HL-60/S4 (cell line): Measurements from ENCODE around the gene FAU.

ENCODE experiments used
- in situ Hi-C: fragments of 300-500 bp; cut with MboI; formaldehyde crosslinking; loops from 2 replicates; pipeline ENCODE4 v1.14.3; 2022; ENCODE audit warnings: low sequenced_read_pairs

The FAU gene

DNA sequence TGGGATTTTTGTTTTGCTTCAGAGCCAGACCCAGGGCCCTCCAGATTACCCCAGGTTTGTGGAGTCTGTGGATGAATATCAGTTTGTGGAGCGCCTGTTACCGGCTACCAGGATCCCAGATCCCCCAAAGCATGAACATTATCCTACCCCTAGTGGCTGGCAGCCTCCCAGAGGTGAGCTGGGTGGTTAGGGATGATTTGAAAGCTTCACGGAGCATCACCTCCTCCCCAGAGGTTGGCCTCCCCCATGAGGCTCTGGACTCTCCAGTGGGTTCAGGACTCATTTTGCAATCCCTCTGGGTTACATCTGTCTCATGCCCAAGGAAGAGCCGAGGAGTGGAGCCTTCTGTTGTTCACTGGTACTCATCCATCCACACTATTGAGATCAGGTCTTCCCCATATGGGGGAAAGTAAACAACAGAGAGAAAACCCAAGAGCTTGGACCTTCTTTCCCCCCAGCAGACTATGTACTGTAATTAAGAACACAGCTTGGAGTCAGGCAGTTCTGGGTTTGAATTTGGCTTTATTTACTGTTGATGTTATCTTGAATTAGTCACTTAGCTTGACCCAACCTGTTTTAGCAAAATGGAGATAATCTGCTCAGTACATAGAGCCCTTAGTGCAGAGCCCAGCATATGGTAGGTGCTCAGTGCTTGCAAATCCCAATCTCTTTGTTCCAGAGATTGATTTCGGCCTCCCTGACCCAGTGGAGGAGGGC, 2.7 kb upstream of the FAU start:
- in situ Hi-C loops = no loop called here

DNA sequence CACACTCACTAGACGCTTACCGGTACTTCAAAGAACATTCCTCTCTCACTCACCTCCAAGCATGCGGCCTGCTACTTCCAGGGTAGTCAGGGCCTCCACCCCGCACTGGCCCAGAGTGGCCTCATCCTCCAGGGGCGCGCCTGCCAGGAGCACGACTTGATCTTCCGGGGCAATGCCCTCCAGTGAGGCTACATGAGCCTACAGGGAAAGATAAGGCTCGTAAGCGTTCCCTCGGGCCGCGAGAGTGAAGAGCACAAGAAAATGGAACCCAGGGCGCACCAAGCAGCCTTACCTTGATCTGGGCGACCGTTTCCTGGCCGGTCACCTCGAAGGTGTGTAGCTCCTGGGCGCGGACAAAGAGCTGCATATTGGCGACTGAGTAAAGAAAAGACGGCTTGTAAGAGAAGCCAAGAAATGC, 478 bp downstream of the FAU start:
- in situ Hi-C loops = no loop called here

- in situ Hi-C loops = no loop called here
These were observed 1.1 kb downstream of the FAU start for GRCh38 chr11:65120831-65121230.

DNA sequence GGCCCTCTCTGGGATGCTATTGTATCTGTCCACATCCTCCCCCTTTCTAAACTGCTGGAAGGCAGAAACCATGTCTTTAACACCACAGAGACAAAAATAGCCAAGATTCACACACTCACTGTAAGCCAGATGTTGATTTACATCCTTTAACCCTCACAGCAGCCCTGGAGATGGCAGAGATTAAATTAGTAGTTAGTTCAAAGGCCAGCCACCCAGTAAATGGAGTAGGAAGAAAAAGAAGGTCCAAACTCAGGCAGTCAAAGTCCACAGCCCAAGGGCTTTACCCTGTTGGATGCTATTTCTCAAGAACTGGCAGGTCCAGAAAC, 2.3 kb downstream of the FAU start:
- in situ Hi-C loops = loop anchor here (10.0 kb wide), 1 partner anchor 275 kb away; the partner anchor contains the start of gene CDC42BPG

- in situ Hi-C loops = loop anchor here (10.0 kb wide), 1 partner anchor 274 kb away; the partner anchor contains the start of gene CDC42BPG
These were observed 2.9 kb downstream of the FAU start for GRCh38 chr11:65118891-65119669.

DNA sequence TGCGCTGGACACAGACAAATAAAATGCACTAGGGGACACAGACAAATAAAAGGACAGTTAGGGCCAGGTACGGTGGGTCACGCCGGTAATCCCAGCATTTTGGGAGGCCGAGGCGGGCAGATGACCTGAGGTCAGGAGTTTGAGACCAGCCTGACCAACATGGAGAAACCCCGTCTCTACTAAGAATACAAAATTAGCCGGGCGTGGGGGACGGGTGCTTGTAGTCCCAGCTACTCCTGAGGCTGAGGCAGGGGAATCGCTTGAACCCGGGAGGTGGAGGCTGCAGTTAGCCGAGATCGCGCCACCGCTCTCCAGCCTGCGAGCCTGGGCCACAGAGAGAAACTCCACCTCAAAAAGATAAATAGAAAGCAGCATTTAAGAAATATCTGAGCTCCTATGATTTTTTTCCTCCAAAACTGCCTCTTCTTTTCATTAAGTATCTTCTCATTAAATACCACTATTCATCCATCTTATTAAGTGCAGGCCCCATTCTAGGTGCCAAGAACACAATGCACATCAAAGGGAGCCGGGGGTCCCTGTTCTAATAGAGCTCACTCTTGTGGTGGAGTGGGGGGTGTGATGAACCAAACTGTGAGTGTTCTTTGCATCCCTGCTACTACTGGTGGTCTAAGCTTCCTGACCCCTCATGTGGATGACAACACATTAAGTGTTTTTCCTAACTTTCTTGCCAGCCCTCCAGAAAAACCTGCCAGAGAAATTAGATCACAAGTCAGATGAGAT, 3.7 kb downstream of the FAU start:
- in situ Hi-C loops = loop anchor here (10.0 kb wide), 1 partner anchor 273 kb away; the partner anchor contains the start of gene CDC42BPG

GRCh38 chr11:65117206-65118096, 4.5 kb downstream of the FAU start, which contains the start of gene ZNHIT2:
TSS of gene ZNHIT2 (minus strand) at chr11:65117701. CDS start at chr11:65117653, 48 bp downstream.
- in situ Hi-C loops = loop anchor here (10.0 kb wide), 1 partner anchor 273 kb away; the partner anchor contains the start of gene CDC42BPG

- in situ Hi-C loops = loop anchor here (10.0 kb wide), 1 partner anchor 272 kb away; the partner anchor contains the start of gene CDC42BPG
These were observed 5.3 kb downstream of the FAU start for GRCh38 chr11:65116370-65117205.

DNA sequence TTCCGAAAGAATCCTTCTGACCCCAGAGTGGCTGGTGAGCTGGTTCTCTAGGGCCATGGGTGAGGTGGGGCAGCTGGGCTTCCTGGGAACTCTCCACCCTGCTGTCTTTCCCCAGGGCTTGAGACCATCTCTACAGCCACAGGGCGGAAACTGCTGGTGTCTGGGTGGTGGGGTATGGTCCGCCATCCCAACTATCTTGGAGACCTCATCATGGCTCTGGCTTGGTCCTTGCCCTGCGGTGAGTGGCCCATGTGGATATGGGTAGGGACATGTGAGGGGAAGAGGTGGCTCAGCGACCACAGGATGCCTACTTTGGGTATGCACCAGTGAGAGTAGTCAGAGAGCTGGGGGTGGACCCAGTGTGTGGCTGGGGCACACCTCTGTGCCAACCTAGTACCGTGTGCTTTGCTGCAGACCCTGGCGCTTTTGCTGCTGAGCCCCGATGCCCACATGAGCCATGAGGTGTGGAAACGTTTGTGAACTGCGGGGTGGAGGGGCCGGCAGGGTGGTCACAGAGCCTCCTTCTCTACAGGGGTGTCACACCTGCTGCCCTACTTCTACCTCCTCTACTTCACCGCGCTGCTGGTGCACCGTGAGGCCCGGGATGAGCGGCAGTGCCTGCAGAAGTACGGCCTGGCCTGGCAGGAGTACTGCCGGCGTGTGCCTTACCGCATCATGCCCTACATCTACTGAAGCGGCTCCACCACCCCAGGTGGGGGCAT, 6.4 kb downstream of the FAU start:
- in situ Hi-C loops = loop anchor here (10.0 kb wide), 1 partner anchor 271 kb away; the partner anchor contains the start of gene CDC42BPG

DNA sequence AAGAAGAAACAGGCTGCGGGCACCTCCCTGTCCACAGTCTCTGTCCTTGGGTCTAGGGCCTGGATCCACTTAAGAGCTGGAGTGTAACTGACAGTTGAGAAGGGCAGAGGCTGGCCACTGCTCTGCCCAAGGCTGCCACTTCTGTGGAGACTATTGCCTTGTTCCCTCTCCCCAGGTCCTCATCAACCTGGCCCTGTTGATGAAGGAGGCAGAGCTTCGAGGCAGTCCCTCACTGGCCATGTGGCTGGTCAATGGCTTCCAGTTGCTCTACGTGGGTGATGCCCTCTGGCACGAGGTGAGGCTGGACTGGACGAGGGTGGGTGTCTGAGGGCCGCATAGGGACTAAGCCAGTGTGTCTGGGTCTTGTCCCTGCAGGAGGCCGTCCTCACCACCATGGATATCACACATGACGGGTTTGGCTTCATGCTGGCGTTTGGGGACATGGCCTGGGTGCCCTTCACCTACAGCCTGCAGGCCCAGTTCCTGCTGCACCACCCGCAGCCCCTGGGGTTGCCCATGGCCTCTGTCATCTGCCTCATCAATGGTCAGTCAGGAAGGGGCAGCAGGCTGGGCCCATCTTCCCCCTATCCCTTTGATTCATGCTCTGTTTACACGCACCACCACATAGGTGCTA, 7.3 kb downstream of the FAU start:
- in situ Hi-C loops = loop anchor here (10.0 kb wide), 1 partner anchor 270 kb away; the partner anchor contains the start of gene CDC42BPG

- in situ Hi-C loops = loop anchor here (10.0 kb wide), 1 partner anchor 269 kb away; the partner anchor contains the start of gene CDC42BPG
These were observed 8.1 kb downstream of the FAU start for GRCh38 chr11:65113839-65114238.

GRCh38 chr11:65113361-65113756, 8.6 kb downstream of the FAU start:
- in situ Hi-C loops = loop anchor here (10.0 kb wide), 1 partner anchor 269 kb away; the partner anchor contains the start of gene CDC42BPG

DNA sequence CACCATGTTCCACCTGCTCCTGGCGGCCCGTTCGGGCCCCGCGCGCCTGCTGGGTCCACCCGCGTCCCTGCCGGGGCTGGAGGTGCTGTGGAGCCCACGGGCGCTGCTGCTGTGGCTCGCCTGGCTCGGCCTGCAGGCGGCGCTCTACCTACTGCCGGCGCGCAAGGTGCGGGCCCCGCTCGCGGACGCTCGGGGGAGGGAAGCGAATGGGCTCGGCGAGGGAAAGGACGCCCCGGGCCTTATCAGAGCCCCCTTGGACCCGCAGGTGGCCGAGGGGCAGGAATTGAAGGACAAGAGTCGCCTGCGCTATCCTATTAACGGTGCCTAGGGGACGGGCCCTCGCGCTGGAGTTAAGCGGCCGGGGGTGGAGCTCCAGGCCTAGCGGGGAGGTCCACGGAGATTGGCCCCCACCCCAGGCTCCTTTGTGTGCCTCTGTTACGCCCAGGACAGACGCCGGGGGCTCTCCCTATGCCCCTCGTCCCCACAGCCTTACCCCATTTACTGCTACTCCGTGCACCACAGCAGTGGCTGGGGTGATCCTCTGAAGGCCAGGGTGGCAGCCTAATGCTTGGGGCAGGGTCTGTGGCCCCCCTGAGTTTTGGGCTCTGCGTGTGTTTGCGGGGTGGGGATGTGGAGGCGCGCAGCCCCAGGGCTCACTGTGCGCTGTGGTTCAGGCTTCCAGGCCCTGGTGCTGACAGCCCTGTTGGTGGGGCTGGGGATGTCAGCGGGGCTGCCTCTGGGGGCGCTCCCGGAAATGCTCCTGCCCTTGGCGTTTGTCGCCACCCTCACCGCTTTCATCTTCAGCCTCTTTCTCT, 9.2 kb downstream of the FAU start:
- in situ Hi-C loops = loop anchor here (10.0 kb wide), 1 partner anchor 268 kb away; the partner anchor contains the start of gene CDC42BPG

DNA sequence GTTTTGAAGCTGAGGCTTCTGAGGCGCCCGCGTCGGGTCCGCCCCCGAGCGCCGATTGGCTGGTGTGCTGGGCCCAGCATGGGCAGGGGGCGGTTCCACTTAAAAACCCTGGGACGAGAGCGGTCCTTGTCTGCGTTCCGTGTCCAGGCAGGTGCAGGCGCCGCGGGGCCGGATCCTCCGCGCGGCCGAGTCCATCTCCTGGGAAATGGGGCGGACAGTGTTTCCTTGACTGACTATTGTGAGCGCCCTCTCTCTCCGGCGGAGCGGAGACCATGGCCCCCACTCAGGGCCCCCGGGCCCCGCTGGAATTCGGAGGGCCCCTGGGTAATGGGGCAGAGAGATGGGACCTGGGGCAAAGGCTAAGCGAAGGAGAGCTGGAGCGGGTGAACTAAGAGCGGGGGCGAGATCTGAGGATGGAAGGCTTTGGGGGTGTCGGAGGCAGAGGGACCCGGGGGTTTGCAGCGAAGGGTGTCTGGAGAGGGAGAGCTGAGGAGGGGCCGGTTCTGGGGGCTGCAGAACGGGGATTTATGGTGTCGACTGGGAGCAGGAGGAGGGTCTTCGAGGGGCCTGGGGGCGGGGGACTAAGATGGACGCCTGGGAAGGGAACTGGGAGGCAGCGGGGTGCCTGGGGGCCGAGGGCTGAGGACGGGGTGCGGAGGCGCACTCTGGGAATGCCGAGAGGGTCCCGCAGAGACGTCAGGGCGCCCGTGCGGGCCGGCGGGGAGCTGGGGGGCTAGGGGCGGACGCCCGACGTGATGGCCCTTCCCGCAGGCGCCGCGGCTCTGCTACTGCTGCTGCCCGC, 10.0 kb downstream of the FAU start, which contains the start of gene TM7SF2:
Gene TM7SF2, plus strand, starts transcription at position 129 of the 802 bp plus-strand sequence. Its CDS starts 144 bp downstream, at position 273.
- in situ Hi-C loops = loop anchor here (10.0 kb wide), 1 partner anchor 267 kb away; the partner anchor contains the start of gene CDC42BPG

GRCh38 chr11:65111159-65111743, 10.7 kb downstream of the FAU start:
- in situ Hi-C loops = loop anchor here (10.0 kb wide), 1 partner anchor 266 kb away; the partner anchor contains the start of gene CDC42BPG
